ENCODE measurements around the gene SRD5A1.

Gene SRD5A1

DNA sequence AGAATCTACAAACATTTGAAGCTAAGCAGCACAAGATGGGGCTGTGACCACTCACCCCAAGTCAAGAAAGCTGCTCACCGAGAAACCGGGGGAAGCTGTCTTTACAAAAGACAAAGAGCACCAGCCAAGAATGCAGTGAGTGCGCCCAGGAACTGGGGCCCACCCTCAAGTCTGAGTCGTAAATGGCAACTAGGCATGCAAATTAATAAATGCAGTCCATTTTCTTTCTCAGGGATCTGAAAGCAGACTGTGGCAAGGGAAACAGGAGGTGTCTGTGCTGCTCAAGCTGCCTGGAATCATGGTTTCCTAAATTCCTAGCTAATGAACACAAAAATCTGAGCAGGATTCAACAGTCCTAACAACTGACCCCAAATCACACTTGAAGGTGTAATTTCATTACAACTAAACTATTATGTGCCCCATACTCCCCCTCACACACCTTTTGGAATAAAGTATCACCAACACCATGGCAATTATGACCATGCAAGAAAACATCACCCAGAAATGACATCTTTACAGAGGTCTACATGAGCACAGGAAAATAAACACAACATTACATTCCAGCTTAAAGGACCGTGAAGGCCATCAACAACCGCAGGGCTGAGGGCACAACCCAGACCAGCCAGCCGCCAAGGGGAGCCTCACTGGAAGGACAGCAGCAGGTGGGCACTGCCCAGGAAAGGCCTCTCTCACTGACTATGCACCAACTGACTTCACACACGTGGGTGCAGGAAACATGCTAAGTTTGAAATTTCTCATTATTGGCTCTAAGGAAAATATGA, 18.0 kb upstream of the SRD5A1 start:
- H3K27me3 Mint-ChIP-seq (ENCODE audit: low read depth) = no peaks in the 10 kb centered on the region
- H3K36me3 Mint-ChIP-seq (ENCODE audit: low read depth) = peaks cover 64% of the 10 kb centered on the region
- peaks cover 8% of the 10 kb centered on the region for H3K4me1 Mint-ChIP-seq (ENCODE audit: low read depth)
- H3K27ac Mint-ChIP-seq = no peak overlapping the region
- no peak overlapping the region for H3K4me3 Mint-ChIP-seq
- no peaks in the 10 kb centered on the region for H3K9me3 Mint-ChIP-seq
- DNase-seq (ENCODE audit: low spot score) = no peak

DNA sequence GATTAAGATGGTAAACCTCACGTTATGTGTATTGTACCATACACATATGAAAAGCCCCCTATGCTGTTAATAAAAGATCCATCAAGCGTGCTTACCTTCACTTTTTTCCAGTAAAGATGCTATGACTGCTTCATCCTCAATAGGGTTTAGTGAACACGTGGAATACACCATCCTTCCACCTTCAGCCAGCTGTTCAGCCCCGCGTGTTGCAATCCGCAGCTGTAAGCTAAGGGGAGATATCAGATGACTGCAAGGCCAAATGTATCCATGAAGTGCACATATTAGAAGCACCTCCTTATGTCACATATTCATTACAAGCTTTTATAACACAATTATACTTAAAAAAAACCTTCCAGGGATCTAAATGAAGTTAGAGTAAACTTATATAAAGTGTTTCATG, 16.6 kb upstream of the SRD5A1 start:
- H3K36me3 Mint-ChIP-seq (ENCODE audit: low read depth) = peaks cover 64% of the 10 kb centered on the region
- H3K4me1 Mint-ChIP-seq (ENCODE audit: low read depth) = peaks cover 8% of the 10 kb centered on the region
- H3K4me3 Mint-ChIP-seq = no peak overlapping the region
- no peaks in the 10 kb centered on the region for H3K27me3 Mint-ChIP-seq (ENCODE audit: low read depth)
- H3K27ac Mint-ChIP-seq = no peak overlapping the region
- no peaks in the 10 kb centered on the region for H3K9me3 Mint-ChIP-seq
- no peak for DNase-seq (ENCODE audit: low spot score)

GRCh38 chr5:6623228-6623627, 10.0 kb upstream of the SRD5A1 start:
- peaks cover 4% of the 10 kb centered on the region for H3K4me1 Mint-ChIP-seq (ENCODE audit: low read depth)
- peaks cover 75% of the 10 kb centered on the region for H3K36me3 Mint-ChIP-seq (ENCODE audit: low read depth)
- no peak overlapping the region for H3K27ac Mint-ChIP-seq
- H3K27me3 Mint-ChIP-seq (ENCODE audit: low read depth) = no peaks in the 10 kb centered on the region
- no peak for DNase-seq (ENCODE audit: low spot score)
- H3K9me3 Mint-ChIP-seq = peaks cover 31% of the 10 kb centered on the region
- H3K4me3 Mint-ChIP-seq = no peak overlapping the region

DNA sequence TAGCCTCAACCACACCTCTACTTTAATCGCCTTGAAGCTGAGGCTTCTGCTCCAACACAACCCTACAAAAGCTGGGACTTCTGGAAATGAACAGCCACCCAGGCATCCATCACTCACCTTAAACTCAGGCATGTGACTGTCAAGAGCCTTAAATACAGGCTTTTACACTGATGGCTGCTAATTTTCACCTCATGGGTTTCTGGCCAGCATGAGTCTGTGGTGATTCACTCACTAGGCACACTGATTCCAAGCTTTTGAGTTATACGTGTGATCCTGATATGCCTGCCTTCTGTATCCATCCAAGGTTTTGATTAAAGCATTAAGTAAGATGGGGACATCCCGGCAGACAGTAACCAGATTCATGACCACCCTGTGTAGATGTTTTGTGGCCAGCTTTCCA, 9.3 kb upstream of the SRD5A1 start:
- peaks cover 8% of the 10 kb centered on the region for H3K4me1 Mint-ChIP-seq (ENCODE audit: low read depth)
- no peak overlapping the region for H3K4me3 Mint-ChIP-seq
- H3K27ac Mint-ChIP-seq = no peak overlapping the region
- no peak for DNase-seq (ENCODE audit: low spot score)
- peaks cover 76% of the 10 kb centered on the region for H3K36me3 Mint-ChIP-seq (ENCODE audit: low read depth)
- peaks cover 31% of the 10 kb centered on the region for H3K9me3 Mint-ChIP-seq
- no peaks in the 10 kb centered on the region for H3K27me3 Mint-ChIP-seq (ENCODE audit: low read depth)

DNA sequence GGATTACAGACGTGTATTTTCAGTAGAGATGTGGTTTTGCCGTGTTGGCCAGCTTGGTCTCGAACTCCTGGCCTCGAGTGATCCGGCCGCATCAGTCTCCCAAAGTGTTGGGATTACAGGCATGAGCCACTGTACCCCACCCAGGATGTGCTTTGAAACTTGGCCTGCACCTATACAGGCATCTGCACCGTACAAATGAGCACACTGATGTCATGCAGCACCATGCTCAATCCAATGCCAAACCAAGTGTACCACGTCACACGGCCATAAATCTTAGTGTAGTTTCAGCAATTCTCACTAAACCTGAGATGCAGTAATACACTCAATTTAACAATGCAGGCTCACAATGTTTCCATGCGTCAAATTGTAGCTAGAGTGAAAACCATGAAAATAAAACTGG, 6.7 kb upstream of the SRD5A1 start:
- Mint-ChIP-seq H3K4me3 (no peak overlapping the region), H3K27ac (no peak overlapping the region)

DNA sequence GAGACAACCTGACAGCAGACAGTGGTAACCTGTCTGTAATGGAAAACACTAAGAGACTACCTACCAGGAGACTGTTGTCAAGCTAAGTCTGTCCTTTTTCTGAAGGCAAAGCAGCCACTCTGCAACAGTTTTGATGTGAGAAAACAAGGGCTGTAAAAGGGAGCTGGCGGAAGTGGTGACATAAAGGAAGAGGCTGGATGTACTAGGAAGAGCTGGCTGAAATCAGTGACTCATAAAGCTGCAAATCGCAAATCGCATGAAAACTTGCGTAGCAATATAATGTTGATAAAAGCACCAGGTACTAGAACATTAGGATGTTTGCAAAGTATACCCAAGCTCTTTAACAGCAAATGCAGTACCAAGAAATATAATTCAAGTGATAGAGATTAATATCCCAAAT, 1.8 kb upstream of the SRD5A1 start:
- Mint-ChIP-seq H3K4me3 (peak overlapping the region; percentile 96), H3K27ac (peak overlapping the region; percentile 14), H3K36me3 (ENCODE audit: low read depth) (peaks cover 52% of the 10 kb centered on the region), H3K9me3 (no peaks in the 10 kb centered on the region), H3K4me1 (ENCODE audit: low read depth) (peaks cover 25% of the 10 kb centered on the region), H3K27me3 (ENCODE audit: low read depth) (no peaks in the 10 kb centered on the region)
- no peak for DNase-seq (ENCODE audit: low spot score)

More for the DNA sequence above, 6.7 kb upstream of the SRD5A1 start:
- peaks cover 31% of the 10 kb centered on the region for H3K9me3 Mint-ChIP-seq
- peaks cover 88% of the 10 kb centered on the region for H3K36me3 Mint-ChIP-seq (ENCODE audit: low read depth)
- DNase-seq (ENCODE audit: low spot score) = no peak
- H3K4me1 Mint-ChIP-seq (ENCODE audit: low read depth) = peaks cover 21% of the 10 kb centered on the region
- H3K27me3 Mint-ChIP-seq (ENCODE audit: low read depth) = no peaks in the 10 kb centered on the region

- peaks cover 25% of the 10 kb centered on the region for H3K4me1 Mint-ChIP-seq (ENCODE audit: low read depth)
- no peak for DNase-seq (ENCODE audit: low spot score)
- H3K9me3 Mint-ChIP-seq = no peaks in the 10 kb centered on the region
- H3K27ac Mint-ChIP-seq = peak overlapping the region; percentile 99
- H3K4me3 Mint-ChIP-seq = peak overlapping the region; percentile 96
- H3K27me3 Mint-ChIP-seq (ENCODE audit: low read depth) = no peaks in the 10 kb centered on the region
- peaks cover 45% of the 10 kb centered on the region for H3K36me3 Mint-ChIP-seq (ENCODE audit: low read depth)
These were observed 834 bp upstream of the SRD5A1 start for GRCh38 chr5:6632324-6632887.

DNA sequence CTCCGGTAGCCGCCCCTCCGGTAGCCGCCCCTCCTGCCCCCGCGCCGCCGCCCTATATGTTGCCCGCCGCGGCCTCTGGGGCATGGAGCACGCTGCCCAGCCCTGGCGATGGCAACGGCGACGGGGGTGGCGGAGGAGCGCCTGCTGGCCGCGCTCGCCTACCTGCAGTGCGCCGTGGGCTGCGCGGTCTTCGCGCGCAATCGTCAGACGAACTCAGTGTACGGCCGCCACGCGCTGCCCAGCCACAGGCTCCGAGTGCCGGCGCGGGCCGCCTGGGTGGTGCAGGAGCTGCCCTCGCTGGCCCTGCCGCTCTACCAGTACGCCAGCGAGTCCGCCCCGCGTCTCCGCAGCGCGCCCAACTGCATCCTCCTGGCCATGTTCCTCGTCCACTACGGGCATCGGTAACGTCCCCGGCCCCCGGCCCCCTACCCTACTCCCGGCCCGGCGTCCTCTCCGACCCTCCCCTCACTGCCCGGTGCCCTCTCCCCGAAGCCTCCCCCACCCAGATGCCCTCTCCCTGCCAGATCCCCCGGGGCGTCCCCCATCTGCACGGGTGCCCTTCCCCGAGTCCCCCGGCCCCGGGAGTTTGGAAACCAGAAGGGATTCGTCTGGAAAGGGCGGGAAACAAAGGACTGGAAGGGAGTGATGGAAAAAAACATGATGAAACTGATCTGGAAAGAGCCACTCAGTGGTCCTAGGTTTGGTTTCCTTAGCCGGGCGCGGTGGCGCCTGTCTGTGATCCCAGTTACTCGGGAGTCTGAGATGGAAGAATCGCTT, 417 bp downstream of the SRD5A1 start:
- Mint-ChIP-seq H3K4me3 (peak overlapping the region; percentile 96), H3K9me3 (no peaks in the 10 kb centered on the region), H3K36me3 (ENCODE audit: low read depth) (peaks cover 37% of the 10 kb centered on the region), H3K27ac (peak overlapping the region; percentile 87), H3K27me3 (ENCODE audit: low read depth) (no peaks in the 10 kb centered on the region), H3K4me1 (ENCODE audit: low read depth) (peaks cover 22% of the 10 kb centered on the region)
- no peak for DNase-seq (ENCODE audit: low spot score)

DNA sequence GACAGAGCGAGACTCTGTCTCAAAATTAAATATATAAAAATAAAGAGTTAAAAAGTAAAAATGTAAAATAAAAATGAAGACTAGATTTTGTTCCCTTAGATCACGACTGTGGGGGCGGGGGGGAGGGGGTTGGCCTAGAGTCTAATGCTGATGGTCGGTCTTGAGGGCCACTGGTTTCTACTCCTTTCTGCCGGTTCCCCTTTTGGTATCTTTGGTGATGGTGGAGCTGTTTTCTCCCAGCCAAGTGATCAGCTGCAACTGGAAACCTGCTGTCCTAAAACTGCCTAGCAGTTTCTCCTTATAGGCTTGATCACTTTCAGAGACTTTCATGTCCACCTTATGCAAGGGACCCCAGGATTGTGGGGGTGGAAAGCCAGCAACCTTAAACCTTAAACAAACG, 1.1 kb downstream of the SRD5A1 start:
- Mint-ChIP-seq H3K27me3 (ENCODE audit: low read depth) (no peaks in the 10 kb centered on the region), H3K4me3 (peak overlapping the region; percentile 96), H3K4me1 (ENCODE audit: low read depth) (peaks cover 20% of the 10 kb centered on the region), H3K36me3 (ENCODE audit: low read depth) (peaks cover 30% of the 10 kb centered on the region), H3K9me3 (no peaks in the 10 kb centered on the region), H3K27ac (peak overlapping the region; percentile 87)
- no peak for DNase-seq (ENCODE audit: low spot score)

- Mint-ChIP-seq H3K4me3 (peak overlapping the region; percentile 73), H3K36me3 (ENCODE audit: low read depth) (peaks cover 24% of the 10 kb centered on the region), H3K27ac (no peak overlapping the region), H3K4me1 (ENCODE audit: low read depth) (peaks cover 15% of the 10 kb centered on the region), H3K27me3 (ENCODE audit: low read depth) (no peaks in the 10 kb centered on the region), H3K9me3 (no peaks in the 10 kb centered on the region)
- DNase-seq (ENCODE audit: low spot score) = no peak
These were observed 1.7 kb downstream of the SRD5A1 start for GRCh38 chr5:6634788-6635430.

DNA sequence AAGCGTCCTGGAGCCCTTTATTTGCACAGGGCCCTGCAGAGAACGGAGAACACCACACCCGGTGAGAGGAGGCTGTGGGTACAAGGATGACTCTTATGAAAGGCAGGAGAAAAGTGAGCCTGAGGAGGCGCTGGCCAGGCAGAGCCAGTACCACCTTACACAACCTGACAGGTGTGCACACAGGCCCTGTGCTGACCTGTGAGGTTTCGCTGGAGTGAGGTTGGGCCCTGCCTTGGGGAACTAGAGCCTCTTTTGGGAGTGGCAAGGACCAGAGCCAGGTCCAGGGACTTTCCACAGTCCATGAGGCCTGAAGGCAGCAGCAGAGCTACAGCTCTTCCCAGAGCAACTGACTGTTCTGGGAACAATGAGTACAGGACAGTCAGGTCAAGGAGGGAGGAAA, 3.1 kb downstream of the SRD5A1 start:
- Mint-ChIP-seq H3K36me3 (ENCODE audit: low read depth) (peaks cover 11% of the 10 kb centered on the region), H3K4me3 (no peak overlapping the region), H3K27ac (no peak overlapping the region), H3K4me1 (ENCODE audit: low read depth) (peaks cover 10% of the 10 kb centered on the region), H3K9me3 (no peaks in the 10 kb centered on the region), H3K27me3 (ENCODE audit: low read depth) (no peaks in the 10 kb centered on the region)
- DNase-seq (ENCODE audit: low spot score) = no peak

GRCh38 chr5:6637022-6637421, 3.8 kb downstream of the SRD5A1 start:
- no peak overlapping the region for H3K27ac Mint-ChIP-seq
- H3K9me3 Mint-ChIP-seq = no peaks in the 10 kb centered on the region
- peaks cover 5% of the 10 kb centered on the region for H3K36me3 Mint-ChIP-seq (ENCODE audit: low read depth)

GRCh38 chr5:6637590-6637989, 4.3 kb downstream of the SRD5A1 start:
- H3K27me3 Mint-ChIP-seq (ENCODE audit: low read depth) = no peaks in the 10 kb centered on the region
- no peak overlapping the region for H3K27ac Mint-ChIP-seq
- no peak overlapping the region for H3K4me3 Mint-ChIP-seq
- H3K4me1 Mint-ChIP-seq (ENCODE audit: low read depth) = peaks cover 5% of the 10 kb centered on the region
- DNase-seq (ENCODE audit: low spot score) = no peak
- no peaks in the 10 kb centered on the region for H3K9me3 Mint-ChIP-seq
- H3K36me3 Mint-ChIP-seq (ENCODE audit: low read depth) = no peaks in the 10 kb centered on the region

More at GRCh38 chr5:6637022-6637421, 3.8 kb downstream of the SRD5A1 start:
- Mint-ChIP-seq H3K4me1 (ENCODE audit: low read depth) (peaks cover 8% of the 10 kb centered on the region), H3K27me3 (ENCODE audit: low read depth) (no peaks in the 10 kb centered on the region), H3K4me3 (no peak overlapping the region)
- DNase-seq (ENCODE audit: low spot score) = no peak

- no peak overlapping the region for H3K27ac Mint-ChIP-seq
- H3K9me3 Mint-ChIP-seq = no peaks in the 10 kb centered on the region
- H3K4me3 Mint-ChIP-seq = no peak overlapping the region
- H3K27me3 Mint-ChIP-seq (ENCODE audit: low read depth) = no peaks in the 10 kb centered on the region
- no peaks in the 10 kb centered on the region for H3K36me3 Mint-ChIP-seq (ENCODE audit: low read depth)
- DNase-seq (ENCODE audit: low spot score) = no peak
- peaks cover 5% of the 10 kb centered on the region for H3K4me1 Mint-ChIP-seq (ENCODE audit: low read depth)
These were observed 5.0 kb downstream of the SRD5A1 start for GRCh38 chr5:6638236-6638635.
